Epithelial cell of proximal tubule (primary cell): Measurements from ENCODE around the gene CLDN12. TPM values are rescaled to one million over a fixed set of nuclear protein-coding genes. Genes with fewer than 3 reads are reported as not detected.

Source experiments
- DNase-seq: peaks from one replicate; pipeline ENCODE4 v3.0.0-alpha.2; 2011; ENCODE audit warnings: low read depth
- H3K4me3 ChIP-seq: 2 replicates; pipeline ENCODE4 v1.5.1; 2011; ENCODE audit warnings: low read depth, mild to moderate bottlenecking, low read length
- total RNA-seq: library from RNA; depleted of rRNA; stranded (reverse); fragments of >200 nt; gene quantifications from 2 replicates; pipeline ENCODE4 v1.2.3, GENCODE V29; 2015
- TF ChIP-seq, protein P1 (sequence below): conservative IDR thresholded peaks from 2 replicates; pipeline ENCODE4 v1.5.1; 2012; ENCODE audit warnings: low read depth, mild to moderate bottlenecking, low read length

CLDN12 gene
- total RNA-seq, 1 donor from 2014 or later: 53.3 TPM

DNA sequence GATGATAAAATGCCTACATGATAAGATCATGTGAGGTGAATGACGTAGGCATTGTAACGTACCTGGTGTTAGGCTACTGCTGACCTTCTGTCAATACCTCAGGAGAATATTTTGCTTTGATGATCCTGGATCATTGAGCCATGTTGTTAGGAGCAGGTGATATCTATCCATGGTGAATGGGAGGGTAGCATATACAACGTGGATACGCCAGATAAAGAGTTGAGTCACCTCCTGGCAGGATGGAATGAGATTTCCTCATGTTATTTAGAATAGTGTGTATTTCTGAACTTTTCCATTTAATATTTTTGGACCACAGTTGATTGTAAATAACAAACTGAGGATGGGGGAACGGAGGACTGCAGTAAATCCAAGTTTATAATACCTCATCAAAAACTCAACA lies 11.8 kb upstream of the CLDN12 start:
- no peak for DNase-seq
- TF ChIP-seq, protein P1, sequence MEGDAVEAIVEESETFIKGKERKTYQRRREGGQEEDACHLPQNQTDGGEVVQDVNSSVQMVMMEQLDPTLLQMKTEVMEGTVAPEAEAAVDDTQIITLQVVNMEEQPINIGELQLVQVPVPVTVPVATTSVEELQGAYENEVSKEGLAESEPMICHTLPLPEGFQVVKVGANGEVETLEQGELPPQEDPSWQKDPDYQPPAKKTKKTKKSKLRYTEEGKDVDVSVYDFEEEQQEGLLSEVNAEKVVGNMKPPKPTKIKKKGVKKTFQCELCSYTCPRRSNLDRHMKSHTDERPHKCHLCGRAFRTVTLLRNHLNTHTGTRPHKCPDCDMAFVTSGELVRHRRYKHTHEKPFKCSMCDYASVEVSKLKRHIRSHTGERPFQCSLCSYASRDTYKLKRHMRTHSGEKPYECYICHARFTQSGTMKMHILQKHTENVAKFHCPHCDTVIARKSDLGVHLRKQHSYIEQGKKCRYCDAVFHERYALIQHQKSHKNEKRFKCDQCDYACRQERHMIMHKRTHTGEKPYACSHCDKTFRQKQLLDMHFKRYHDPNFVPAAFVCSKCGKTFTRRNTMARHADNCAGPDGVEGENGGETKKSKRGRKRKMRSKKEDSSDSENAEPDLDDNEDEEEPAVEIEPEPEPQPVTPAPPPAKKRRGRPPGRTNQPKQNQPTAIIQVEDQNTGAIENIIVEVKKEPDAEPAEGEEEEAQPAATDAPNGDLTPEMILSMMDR: no peak

DNA sequence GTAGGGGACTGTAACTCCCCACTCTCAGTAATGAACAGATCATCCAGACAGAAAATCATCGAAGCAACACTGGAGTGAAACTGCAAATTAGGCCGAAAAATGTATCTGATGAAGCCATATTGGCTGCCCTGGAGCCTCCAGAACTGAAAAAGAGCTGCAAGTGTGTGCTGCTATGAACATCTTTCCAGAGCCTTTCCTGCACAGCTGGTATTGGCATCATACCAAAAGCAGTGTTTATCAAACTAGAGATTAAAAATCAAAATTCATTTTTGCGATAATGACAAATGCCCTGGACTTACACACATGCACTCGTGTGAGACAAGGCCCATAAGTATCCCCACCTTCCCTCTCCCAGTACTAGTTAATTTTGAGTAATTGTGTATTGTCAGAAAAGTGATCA lies 6.8 kb upstream of the CLDN12 start:
- H3K4me3 ChIP-seq: no peak overlapping the region
- no peak for DNase-seq
- TF ChIP-seq, protein P1: no peak

More for the DNA sequence above, 11.8 kb upstream of the CLDN12 start:
- H3K4me3 ChIP-seq: no peak overlapping the region

DNA sequence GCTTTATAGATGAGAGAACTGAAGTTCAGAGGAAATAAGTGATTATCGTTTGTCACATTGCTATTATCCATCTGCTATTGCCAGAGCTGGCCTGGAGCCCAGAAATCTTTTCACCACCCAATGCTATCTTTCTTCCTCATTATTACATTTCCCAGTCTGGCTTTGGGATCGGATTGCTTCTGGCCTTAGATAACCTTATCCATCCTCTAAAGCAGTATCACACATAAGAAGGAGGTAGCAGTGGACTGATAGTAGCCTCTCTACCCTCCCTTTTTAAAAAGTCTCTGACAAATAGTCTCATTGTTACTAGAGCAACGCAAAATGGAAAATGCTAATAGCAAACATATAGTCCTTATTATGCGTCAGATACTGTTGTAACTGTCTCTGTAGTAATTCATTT lies 1.3 kb upstream of the CLDN12 start:
- DNase-seq: no peak
- TF ChIP-seq, protein P1: no peak
- no peak overlapping the region for H3K4me3 ChIP-seq

DNA sequence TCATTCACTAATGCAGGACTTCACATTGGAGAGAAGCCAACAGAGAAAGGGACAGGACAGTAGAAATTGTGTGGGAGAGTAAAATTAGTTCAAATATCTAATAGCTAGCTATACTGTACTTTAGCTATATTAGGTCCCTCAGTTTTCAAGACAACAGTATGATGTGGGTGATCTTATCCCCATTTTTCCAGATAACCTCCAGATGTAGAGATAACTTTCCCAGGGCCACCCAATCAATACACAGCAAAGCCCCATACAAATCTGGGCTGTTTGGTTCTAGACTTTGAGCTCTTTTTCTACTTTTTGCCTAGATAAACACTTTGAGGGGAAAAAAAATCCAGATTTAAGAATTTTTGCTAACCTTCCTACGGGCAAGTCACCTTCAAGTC lies 482 bp upstream of the CLDN12 start:
- TF ChIP-seq, protein P1: no peak
- peak overlapping the region; percentile 73 for H3K4me3 ChIP-seq
- no peak for DNase-seq

DNA sequence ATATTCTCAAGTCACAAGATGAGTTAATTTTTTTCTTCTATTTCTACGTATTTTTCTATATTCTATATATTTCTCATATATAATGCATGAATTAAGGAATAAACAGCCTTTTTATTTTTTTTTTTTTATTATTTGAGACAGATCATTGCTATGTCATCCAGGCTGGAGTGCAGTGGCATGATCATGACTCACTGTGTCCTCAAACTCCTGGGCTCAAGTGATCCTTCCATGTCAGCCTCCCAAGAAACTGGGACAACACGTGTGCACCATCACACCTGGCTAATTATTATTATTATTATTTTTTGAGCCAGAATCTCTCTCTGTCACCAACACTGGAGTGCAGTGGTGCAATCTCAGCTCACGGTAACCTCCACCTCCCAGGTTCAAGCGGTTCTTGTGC lies 1.5 kb downstream of the CLDN12 start:
- TF ChIP-seq, protein P1: no peak
- peak overlapping the region; percentile 73 for H3K4me3 ChIP-seq
- peak; percentile 25 for DNase-seq

DNA sequence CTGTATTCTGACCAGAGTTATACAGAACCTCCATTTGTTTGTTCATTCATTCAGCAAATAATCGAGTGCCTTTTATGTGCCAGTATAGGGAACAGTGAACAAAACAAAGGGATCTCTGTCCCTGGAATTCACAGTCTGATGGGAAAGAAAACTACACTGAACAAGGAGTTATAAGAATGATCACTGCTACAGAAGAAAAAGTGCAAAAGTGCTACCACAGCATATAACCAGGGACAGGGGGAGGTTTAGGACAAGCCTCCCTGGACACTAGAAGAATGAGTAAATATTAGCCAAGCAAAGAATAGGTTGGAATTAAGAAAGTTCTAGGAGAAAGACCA lies 4.2 kb downstream of the CLDN12 start:
- TF ChIP-seq, protein P1: no peak
- H3K4me3 ChIP-seq: no peak overlapping the region
- DNase-seq: no peak

DNA sequence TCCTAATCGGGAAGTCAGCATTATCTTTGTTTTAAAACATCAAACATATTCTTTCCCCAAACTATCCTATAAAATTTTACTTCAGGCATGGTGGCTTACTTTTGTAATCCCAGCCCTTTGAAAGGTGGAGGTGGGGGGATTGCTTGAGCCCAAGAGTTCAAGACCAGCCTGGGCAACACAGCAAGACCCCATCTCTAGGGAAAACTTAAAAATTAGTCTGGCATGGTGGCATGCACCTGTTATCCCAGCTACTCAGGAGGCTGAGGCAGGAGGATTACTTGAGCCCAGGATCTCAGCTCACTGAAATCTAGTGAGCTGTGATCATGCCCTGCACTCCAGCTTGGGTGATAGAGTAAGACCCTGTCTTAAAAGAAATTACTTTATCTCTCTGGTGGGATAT lies 4.9 kb downstream of the CLDN12 start:
- TF ChIP-seq, protein P1: no peak
- DNase-seq: no peak
- H3K4me3 ChIP-seq: no peak overlapping the region
